Dedifferentiated amniotic fluid mesenchymal stem cell (primary cell): ENCODE data around the gene KIF24.
"Not testable (repeated sequence)": the region's sequence is repeated elsewhere in the genome, so short reads cannot be mapped to it uniquely, and the experiment has no call there.

Experiments
- DNase-seq: peaks from one replicate; pipeline ENCODE4 v3.0.0-alpha.2; 2016; ENCODE audit errors: extremely low spot score

The KIF24 gene

GRCh38 chr9:34362614-34363214 lies 33.6 kb upstream of the KIF24 start:
- DNase-seq, result no peak

- not testable (repeated sequence) for DNase-seq
Observed at GRCh38 chr9:34352957-34353356, 23.9 kb upstream of the KIF24 start.

- not testable (repeated sequence) for DNase-seq
Observed at GRCh38 chr9:34352122-34352652, 23.1 kb upstream of the KIF24 start.

GRCh38 chr9:34349324-34349723 lies 20.3 kb upstream of the KIF24 start:
- DNase-seq, result no peak

- DNase-seq, result no peak
Observed at GRCh38 chr9:34347800-34348158, 18.7 kb upstream of the KIF24 start.

- no peak for DNase-seq
Observed at GRCh38 chr9:34346873-34347799, 18.1 kb upstream of the KIF24 start.

GRCh38 chr9:34343605-34344004 lies 14.5 kb upstream of the KIF24 start:
- no peak for DNase-seq

GRCh38 chr9:34343090-34343489 lies 14.0 kb upstream of the KIF24 start:
- DNase-seq, result no peak

GRCh38 chr9:34341659-34342295 lies 12.7 kb upstream of the KIF24 start:
- no peak for DNase-seq

GRCh38 chr9:34338665-34339385 lies 9.8 kb upstream of the KIF24 start:
- no peak for DNase-seq

- not testable (repeated sequence) for DNase-seq
Observed at GRCh38 chr9:34338079-34338478, 9.0 kb upstream of the KIF24 start.

- DNase-seq, result no peak
Observed at GRCh38 chr9:34337403-34337802, 8.3 kb upstream of the KIF24 start.

- DNase-seq, result no peak
Observed at GRCh38 chr9:34335376-34335775, 6.3 kb upstream of the KIF24 start.

GRCh38 chr9:34334916-34335315 lies 5.8 kb upstream of the KIF24 start:
- no peak for DNase-seq

- no peak for DNase-seq
Observed at GRCh38 chr9:34334337-34334824, 5.3 kb upstream of the KIF24 start.

- no peak for DNase-seq
Observed at GRCh38 chr9:34333836-34334235, 4.8 kb upstream of the KIF24 start.

GRCh38 chr9:34332076-34332964 lies 3.3 kb upstream of the KIF24 start:
- DNase-seq, result peak; percentile 39

- DNase-seq, result no peak
Observed at GRCh38 chr9:34331196-34331595, 2.1 kb upstream of the KIF24 start.

GRCh38 chr9:34328500-34328986 lies 525 bp downstream of the KIF24 start:
- DNase-seq, result no peak

GRCh38 chr9:34326690-34327089 lies 2.4 kb downstream of the KIF24 start:
- DNase-seq, result no peak
